LNCAP (cell line): ENCODE data around the gene PRH1.

Experiments
- CTCF ChIP-seq: fragments of 450-650 bp; IDR thresholded peaks from 2 replicates; pipeline ENCODE4 v1.5.1; 2017; ENCODE audit warnings: mild to moderate bottlenecking

PRH1 gene

GRCh38 chr12:10884086-10884725 is at the start of gene PRH1:
TSS of gene PRH1 (minus strand) at chr12:10884255. CDS start at chr12:10884217, 38 bp downstream.
- TF ChIP-seq CTCF, result no peak

DNA sequence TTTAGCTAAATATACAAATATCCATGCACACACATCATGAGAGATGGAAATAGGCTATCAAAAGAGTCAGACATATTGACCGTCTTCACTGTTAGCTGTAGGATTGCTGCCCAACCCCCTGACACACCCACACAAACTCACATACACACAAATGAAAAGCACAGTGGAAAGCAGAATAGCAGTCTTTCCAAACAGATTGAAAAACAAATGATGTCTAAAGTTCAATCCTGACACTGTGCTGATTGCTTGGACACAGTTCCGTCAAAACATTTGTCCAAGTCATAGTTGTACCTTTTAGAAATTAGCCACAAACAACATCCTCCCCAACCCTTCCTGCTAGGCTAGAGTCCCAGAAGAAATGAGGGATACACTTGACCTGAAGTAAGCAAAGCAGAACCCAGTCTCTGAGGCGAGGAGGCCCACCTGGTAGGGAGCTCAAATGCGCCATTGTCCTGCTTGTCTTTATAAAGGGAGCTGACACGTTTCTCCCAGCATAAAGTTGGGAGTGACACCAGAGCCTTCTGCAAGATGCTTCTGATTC is 44.8 kb upstream of the PRH1 start, which contains the start of gene PRH2:
Gene PRH2 (plus strand): TSS at position 491 of the 541 bp plus-strand sequence. CDS start 38 bp downstream, at position 529.
- TF ChIP-seq CTCF, result no peak

DNA sequence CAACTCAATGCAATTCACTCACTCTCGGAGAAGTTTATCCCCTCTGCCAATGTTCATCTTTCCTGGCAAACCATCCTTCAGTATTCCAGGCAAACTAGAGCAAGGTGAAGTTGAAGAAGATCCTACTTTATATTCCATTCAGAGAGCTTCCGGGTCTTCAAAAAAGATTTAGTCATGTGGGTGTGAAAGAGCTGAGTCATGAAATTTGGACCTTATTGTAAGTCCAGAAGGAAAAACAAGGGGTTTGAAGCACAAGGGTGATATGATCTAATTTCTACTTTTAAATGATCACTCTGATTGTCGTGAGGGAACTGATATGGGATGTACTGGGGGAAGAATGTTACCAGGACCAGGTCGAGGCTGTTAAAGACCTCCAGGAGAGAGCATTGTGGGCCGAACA is 42.2 kb upstream of the PRH1 start:
- no peak for TF ChIP-seq CTCF

DNA sequence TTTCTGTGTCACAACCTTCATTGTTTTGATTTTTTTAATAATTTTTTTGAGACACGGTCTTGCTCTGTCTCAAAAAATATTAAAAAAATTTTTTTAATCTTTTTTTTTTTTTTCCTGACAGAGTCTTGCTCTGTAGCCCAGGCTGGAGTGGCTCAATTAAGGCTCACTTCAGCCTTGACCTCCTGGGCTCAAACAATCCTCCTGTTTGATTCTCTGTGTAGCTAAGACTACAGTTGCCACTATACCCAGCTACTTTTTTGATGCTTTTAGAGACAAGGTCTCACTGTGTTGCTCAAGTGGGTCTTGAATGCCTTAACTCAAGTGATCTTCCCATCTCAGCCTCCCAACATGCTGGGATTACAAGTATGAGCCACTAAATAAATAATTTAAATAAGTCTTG is 35.8 kb upstream of the PRH1 start:
- TF ChIP-seq CTCF, result no peak

GRCh38 chr12:10910380-10910779 is 26.3 kb upstream of the PRH1 start:
- no peak for TF ChIP-seq CTCF

DNA sequence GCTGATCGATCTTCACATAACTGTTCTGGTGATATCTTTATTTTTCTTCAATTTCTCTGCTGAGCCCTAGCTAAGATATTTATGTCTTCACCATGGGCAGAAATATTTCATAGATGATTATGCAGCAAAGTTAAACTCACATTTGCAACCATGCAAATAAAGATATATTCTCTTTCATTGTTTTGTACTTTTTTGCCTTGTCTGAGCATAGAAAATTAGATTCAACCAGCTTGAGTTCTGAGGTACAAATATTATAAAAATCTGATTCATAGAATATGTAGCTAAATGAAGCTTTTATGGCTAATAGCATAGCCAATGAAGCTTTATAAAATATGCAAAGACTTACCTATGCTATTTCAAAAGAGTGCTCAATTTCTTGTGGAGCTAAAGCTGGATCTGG is 25.4 kb upstream of the PRH1 start, which contains the start of gene TAS2R13:
Gene TAS2R13 (minus strand): TSS at position 101 of the 400 bp plus-strand sequence. CDS start 264 bp downstream, outside the sequence.
- TF ChIP-seq CTCF, result no peak

DNA sequence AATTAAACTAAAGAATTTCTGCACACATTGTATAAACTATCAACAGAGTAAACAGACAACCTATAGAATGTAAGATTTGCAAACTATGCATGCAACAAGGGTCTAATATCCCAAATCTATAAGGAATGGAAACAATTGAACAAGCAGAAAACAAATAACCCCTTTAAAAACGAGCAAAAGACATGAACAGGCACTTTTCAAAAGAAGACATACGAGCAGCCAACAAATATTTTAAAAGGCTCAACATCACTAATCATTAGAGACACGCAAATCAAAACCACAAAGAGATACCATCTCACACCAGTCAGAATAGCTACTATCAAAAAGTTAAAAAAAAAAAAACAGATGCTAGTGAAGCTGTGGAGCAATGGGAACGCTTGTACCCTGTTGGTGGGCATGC is 20.6 kb upstream of the PRH1 start:
- TF ChIP-seq CTCF, result no peak

GRCh38 chr12:10901427-10901826 is 17.4 kb upstream of the PRH1 start:
- peak; percentile 54 for TF ChIP-seq CTCF
